Osteoblast (primary cell): ENCODE results near the gene CACNG8. TPM values are rescaled to one million over a fixed set of nuclear protein-coding genes. Genes with fewer than 3 reads are reported as not detected.

ENCODE experiments used
- DNase-seq: peaks from one replicate; pipeline ENCODE4 v3.0.0; 2011; ENCODE audit warnings: low spot score, mixed read lengths; ENCODE audit not compliant: insufficient read length; ENCODE audit errors: missing footprints
- H2AFZ ChIP-seq: 2 replicates; pipeline ENCODE4 v1.6.0; 2011; ENCODE audit warnings: mild to moderate bottlenecking, low read length
- H3K27ac ChIP-seq: 2 replicates; pipeline ENCODE4 v1.5.1; 2011; ENCODE audit warnings: mild to moderate bottlenecking, low read depth, low read length, moderate library complexity
- H3K27me3 ChIP-seq: 2 replicates; pipeline ENCODE4 v1.6.0; 2012; ENCODE audit warnings: mild to moderate bottlenecking, control low read depth, inconsistent platforms, low read length, moderate library complexity; ENCODE audit not compliant: insufficient read depth
- H3K36me3 ChIP-seq: 2 replicates; pipeline ENCODE4 v1.5.1; 2011; ENCODE audit warnings: mild to moderate bottlenecking, low read length, control low read depth, moderate library complexity; ENCODE audit not compliant: insufficient read depth
- H3K4me1 ChIP-seq: 2 replicates; pipeline ENCODE4 v1.5.1; 2011; ENCODE audit warnings: mild to moderate bottlenecking, low read length, control low read depth, moderate library complexity; ENCODE audit not compliant: insufficient read depth
- H3K4me2 ChIP-seq: 2 replicates; pipeline ENCODE4 v1.6.0; 2011; ENCODE audit warnings: mild to moderate bottlenecking, low read length; ENCODE audit not compliant: insufficient read depth
- H3K4me3 ChIP-seq: fragments of 200-600 bp; sonication (generic); 3 replicates; pipeline ENCODE4 v1.5.1; 2012; ENCODE audit warnings: mild to moderate bottlenecking, low read length, inconsistent platforms; ENCODE audit not compliant: insufficient read depth
- H3K79me2 ChIP-seq: 2 replicates; pipeline ENCODE4 v1.6.0; 2012; ENCODE audit warnings: mild to moderate bottlenecking, low read length, control low read depth, inconsistent platforms; ENCODE audit not compliant: insufficient read depth
- H3K9me3 ChIP-seq: 2 replicates; pipeline ENCODE4 v1.5.1; 2011; ENCODE audit warnings: low read depth, low read length, control low read depth
- H4K20me1 ChIP-seq: 2 replicates; pipeline ENCODE4 v1.6.0; 2012; ENCODE audit warnings: mild to moderate bottlenecking, low read length, control low read depth; ENCODE audit not compliant: insufficient read depth
- CTCF ChIP-seq: IDR thresholded peaks from 2 replicates; pipeline ENCODE4 v1.5.1; 2011; ENCODE audit warnings: mild to moderate bottlenecking, low read depth, low read length, moderate library complexity; ENCODE audit errors: extremely low read depth
- total RNA-seq: library from RNA; depleted of rRNA; stranded (reverse); fragments of >200 nt; gene quantifications from 2 replicates; pipeline ENCODE4 v1.2.3, GENCODE V29; 2012

Gene CACNG8
- total RNA-seq, 1 donor, result not detected

GRCh38 chr19:53992211-53992610, 29.5 kb downstream of the CACNG8 start:
- H3K4me3 ChIP-seq, result no peak overlapping the region
- no peak for TF ChIP-seq CTCF
- no peaks in the 10 kb centered on the region for H4K20me1 ChIP-seq
- peak; percentile 58 for DNase-seq
- no peaks in the 10 kb centered on the region for H3K9me3 ChIP-seq
- H3K4me2 ChIP-seq, result no peak overlapping the region
- H3K27me3 ChIP-seq, result peaks cover 39% of the 10 kb centered on the region
- no peak overlapping the region for H3K27ac ChIP-seq
- H2AFZ ChIP-seq, result no peak overlapping the region
- H3K79me2 ChIP-seq, result no peaks in the 10 kb centered on the region
- peaks cover 8% of the 10 kb centered on the region for H3K4me1 ChIP-seq
- H3K36me3 ChIP-seq, result no peaks in the 10 kb centered on the region

- H3K9me3 ChIP-seq, result no peaks in the 10 kb centered on the region
- peaks cover 45% of the 10 kb centered on the region for H3K27me3 ChIP-seq
- no peak overlapping the region for H3K27ac ChIP-seq
- H3K4me2 ChIP-seq, result no peak overlapping the region
- H2AFZ ChIP-seq, result no peak overlapping the region
- no peaks in the 10 kb centered on the region for H3K79me2 ChIP-seq
- no peaks in the 10 kb centered on the region for H3K36me3 ChIP-seq
- peaks cover 8% of the 10 kb centered on the region for H3K4me1 ChIP-seq
- H4K20me1 ChIP-seq, result no peaks in the 10 kb centered on the region
- H3K4me3 ChIP-seq, result no peak overlapping the region
- DNase-seq, result no peak
- no peak for TF ChIP-seq CTCF
Observed at GRCh38 chr19:53992815-53993214, 30.1 kb downstream of the CACNG8 start.

GRCh38 chr19:53993448-53993847, 30.7 kb downstream of the CACNG8 start:
- Histone ChIP-seq H2AFZ (no peak overlapping the region), H3K4me1 (peaks cover 8% of the 10 kb centered on the region), H3K4me2 (no peak overlapping the region), H3K27me3 (peaks cover 50% of the 10 kb centered on the region), H4K20me1 (no peaks in the 10 kb centered on the region), H3K4me3 (no peak overlapping the region), H3K27ac (no peak overlapping the region), H3K36me3 (no peaks in the 10 kb centered on the region), H3K9me3 (no peaks in the 10 kb centered on the region), H3K79me2 (no peaks in the 10 kb centered on the region)
- no peak for TF ChIP-seq CTCF
- DNase-seq, result peak; percentile 79

- peaks cover 8% of the 10 kb centered on the region for H3K4me1 ChIP-seq
- no peak overlapping the region for H2AFZ ChIP-seq
- H3K36me3 ChIP-seq, result no peaks in the 10 kb centered on the region
- no peaks in the 10 kb centered on the region for H4K20me1 ChIP-seq
- H3K9me3 ChIP-seq, result no peaks in the 10 kb centered on the region
- H3K4me3 ChIP-seq, result no peak overlapping the region
- H3K27me3 ChIP-seq, result peaks cover 44% of the 10 kb centered on the region
- no peak overlapping the region for H3K27ac ChIP-seq
- no peak overlapping the region for H3K4me2 ChIP-seq
- peak; percentile 71 for DNase-seq
- no peak for TF ChIP-seq CTCF
- no peaks in the 10 kb centered on the region for H3K79me2 ChIP-seq
Observed at GRCh38 chr19:53994811-53995210, 32.1 kb downstream of the CACNG8 start.
